Esophagus squamous epithelium (tissue), 5 donors: ENCODE measurements around the gene FN1. TPM values are rescaled to one million over a fixed set of nuclear protein-coding genes. Genes with fewer than 3 reads are reported as not detected.

ENCODE experiments used
- DNase-seq: peaks from one replicate; lab custom pipeline; 2025; lab: John Stamatoyannopoulos, UW
- H3K27ac ChIP-seq, 4 donors: fragments of 200-600 bp; sonication (generic); one replicate each; pipeline ENCODE4 v1.5.1; 2016 to 2019; ENCODE audit warnings: mild to moderate bottlenecking in 1 of 4
- H3K27me3 ChIP-seq, 4 donors: fragments of 200-600 bp; sonication (generic); 1 replicate in 3 of 4; 2 replicates in 1 of 4; pipeline versions ENCODE4 v1.5.1 to v1.6.0; 2017 to 2021; ENCODE audit warnings: antibody characterized with exemption in 1 of 4
- H3K36me3 ChIP-seq, 3 donors: fragments of 200-600 bp; sonication (generic); one replicate each; pipeline ENCODE4 v1.5.1; 2016 to 2019
- H3K4me1 ChIP-seq, 3 donors: fragments of 200-600 bp; sonication (generic); one replicate each; pipeline ENCODE4 v1.5.1; 2017 to 2019
- H3K4me3 ChIP-seq, 4 donors: fragments of 200-600 bp; sonication (generic); 1 replicate in 3 of 4; 2 replicates in 1 of 4; pipeline ENCODE4 v1.5.1; 2016 to 2019; ENCODE audit warnings: mild to moderate bottlenecking in 2 of 4, moderate library complexity in 1 of 4
- H3K9me3 ChIP-seq, 3 donors: fragments of 200-600 bp; sonication (generic); one replicate each; pipeline ENCODE4 v1.5.1; 2016 to 2019
- CTCF ChIP-seq, 6 experiments: fragments of 450-650 bp in 4 of 6; fragments of 200-600 bp in 2 of 6; sonication (generic) in 2 of 6; IDR thresholded peaks; one replicate each; pipeline ENCODE4 v1.5.1; 2016 to 2019; ENCODE audit warnings: antibody characterized with exemption in 6 of 6, mild to moderate bottlenecking in 4 of 6, moderate library complexity in 4 of 6
- POLR2A ChIP-seq, 4 donors: fragments of 450-650 bp; IDR thresholded peaks; one replicate each; pipeline ENCODE4 v1.6.1; 2017; ENCODE audit warnings: antibody characterized with exemption in 4 of 4, mild to moderate bottlenecking in 4 of 4, moderate library complexity in 3 of 4
- WGBS, 2 donors: methylation state at CpG; one replicate each; pipeline ENCODE4 v1.1.5; 2018; 5-methylcytosine and 5-hydroxymethylcytosine counted together
- intact Hi-C: fragments of 100-400 bp; cut with DNase I; formaldehyde crosslinking; loops from one replicate; pipeline ENCODE4 v1.15.0; 2022
- total RNA-seq, 4 donors: library from RNA; depleted of rRNA; stranded (reverse); fragments of >200 nt; gene quantifications; one replicate each; pipeline ENCODE4 v1.1.0, GENCODE V29; 2016
- donor health status: DM: yes; HTN: yes; CAD: no.

FN1 gene
- total RNA-seq, 4 donors from 2014 or later: 15.7 to 393 (median 112) TPM

- no peak overlapping the region for H3K27ac ChIP-seq
- H3K9me3 ChIP-seq: no peaks in the 10 kb centered on the region
- TF ChIP-seq CTCF (IDR thresholded peaks at IDR 0.05) (no peak), POLR2A (IDR thresholded peaks at IDR 0.05) (no peak)
- no peak for DNase-seq
- no peaks in the 10 kb centered on the region for H3K36me3 ChIP-seq
- no peaks in the 10 kb centered on the region for H3K4me1 ChIP-seq
- H3K4me3 ChIP-seq: no peak overlapping the region
- peaks cover 0 to 6% (median 0%) of the 10 kb centered on the region in 4 donors for H3K27me3 ChIP-seq
- intact Hi-C loops: loop anchor here (10.0 kb wide), 2 partner anchors 374 to 464 kb away; no protein-coding TSS in a partner anchor
- 83 to 87% methylated on average over 4 of the region's 4 CpGs for WGBS, 2 donors
Measured at GRCh38 chr2:215450188-215451011, 14.5 kb upstream of the FN1 start.

- Histone ChIP-seq H3K4me1 (no peaks in the 10 kb centered on the region), H3K27me3 (peaks cover 0 to 3% (median 0%) of the 10 kb centered on the region in 4 donors), H3K4me3 (no peak overlapping the region), H3K36me3 (no peaks in the 10 kb centered on the region), H3K27ac (no peak overlapping the region), H3K9me3 (no peaks in the 10 kb centered on the region)
- 59 to 78% methylated on average over 3 of the region's 3 CpGs for WGBS, 2 donors
- TF ChIP-seq POLR2A (IDR thresholded peaks at IDR 0.05): no peak
- TF ChIP-seq CTCF (IDR thresholded peaks at IDR 0.05): no peak
- intact Hi-C loops: no loop called here
- no peak for DNase-seq
Measured at GRCh38 chr2:215447673-215448081, 11.8 kb upstream of the FN1 start.

GRCh38 chr2:215447056-215447455, 11.2 kb upstream of the FN1 start:
- Histone ChIP-seq H3K36me3 (no peaks in the 10 kb centered on the region), H3K4me3 (no peak overlapping the region), H3K4me1 (no peaks in the 10 kb centered on the region), H3K9me3 (no peaks in the 10 kb centered on the region), H3K27ac (no peak overlapping the region), H3K27me3 (no peaks in the 10 kb centered on the region)
- DNase-seq: no peak
- TF ChIP-seq POLR2A (IDR thresholded peaks at IDR 0.05): no peak
- no peak for TF ChIP-seq CTCF (IDR thresholded peaks at IDR 0.05)
- 64 to 72% methylated on average over 2 of the region's 2 CpGs for WGBS, 2 donors
- intact Hi-C loops: no loop called here

- no peak for DNase-seq
- peaks cover 0 to 3% (median 0%) of the 10 kb centered on the region in 3 donors for H3K4me1 ChIP-seq
- WGBS, 2 donors: 46 to 60% methylated on average over 3 to 5 of the region's 5 CpGs
- H3K27me3 ChIP-seq: peaks cover 0 to 16% (median 0%) of the 10 kb centered on the region in 4 donors
- H3K36me3 ChIP-seq: no peaks in the 10 kb centered on the region
- no peak for TF ChIP-seq POLR2A (IDR thresholded peaks at IDR 0.05)
- TF ChIP-seq CTCF (IDR thresholded peaks at IDR 0.05): no peak
- H3K27ac ChIP-seq: no peak overlapping the region
- intact Hi-C loops: no loop called here
- H3K4me3 ChIP-seq: no peak overlapping the region
- H3K9me3 ChIP-seq: no peaks in the 10 kb centered on the region
Measured at GRCh38 chr2:215442401-215442787, 6.5 kb upstream of the FN1 start.
